Raji (cell line): Measurements from ENCODE around the gene ABHD6.

Experiments
- POLR2A ChIP-seq: IDR thresholded peaks from 2 replicates; pipeline ENCODE4 v1.6.1; 2011; ENCODE audit warnings: low read depth, low read length, control low read depth; ENCODE audit not compliant: insufficient read depth

ABHD6 gene

GRCh38 chr3:58288011-58288728 is 50.6 kb downstream of the ABHD6 start:
- TF ChIP-seq POLR2A, result no peak

GRCh38 chr3:58291671-58292338 is 54.2 kb downstream of the ABHD6 start:
- TF ChIP-seq POLR2A, result no peak

DNA sequence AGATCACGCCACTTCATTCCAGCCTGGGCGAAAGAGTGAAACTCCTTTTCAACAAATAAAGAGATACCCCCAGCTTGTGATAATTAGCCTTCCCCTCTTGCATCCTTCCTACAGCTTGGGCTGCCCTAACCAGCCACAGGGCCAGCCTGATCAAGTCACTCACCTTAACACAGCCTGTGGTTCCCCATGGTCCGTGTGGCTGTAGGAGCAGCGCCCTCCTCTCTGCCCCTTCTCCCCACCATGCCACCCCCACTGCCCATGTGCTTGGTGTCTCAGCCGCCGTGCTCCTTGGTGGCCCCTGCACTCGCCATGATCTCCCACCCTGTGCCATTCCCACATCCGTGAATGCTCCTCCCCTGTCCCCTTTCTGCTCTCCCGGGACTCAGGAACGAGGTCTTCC is 55.3 kb downstream of the ABHD6 start:
- no peak for TF ChIP-seq POLR2A

DNA sequence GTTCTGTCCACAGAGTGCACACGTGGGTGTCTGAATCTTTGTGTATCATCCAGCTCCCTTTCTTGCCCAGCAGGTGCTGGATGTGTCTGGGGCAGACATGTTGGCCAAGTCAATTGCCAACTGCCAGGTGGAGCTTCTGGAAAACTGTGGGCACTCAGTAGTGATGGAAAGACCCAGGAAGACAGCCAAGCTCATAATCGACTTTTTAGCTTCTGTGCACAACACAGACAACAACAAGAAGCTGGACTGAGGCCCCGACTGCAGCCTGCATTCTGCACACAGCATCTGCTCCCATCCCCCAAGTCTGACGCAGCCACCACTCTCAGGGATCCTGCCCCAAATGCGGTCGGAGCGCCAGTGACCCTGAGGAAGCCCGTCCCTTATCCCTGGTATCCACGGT is 55.9 kb downstream of the ABHD6 start:
- TF ChIP-seq POLR2A, result no peak

GRCh38 chr3:58296269-58296668 is 58.7 kb downstream of the ABHD6 start:
- no peak for TF ChIP-seq POLR2A

GRCh38 chr3:58296843-58297242 is 59.3 kb downstream of the ABHD6 start:
- TF ChIP-seq POLR2A, result no peak

DNA sequence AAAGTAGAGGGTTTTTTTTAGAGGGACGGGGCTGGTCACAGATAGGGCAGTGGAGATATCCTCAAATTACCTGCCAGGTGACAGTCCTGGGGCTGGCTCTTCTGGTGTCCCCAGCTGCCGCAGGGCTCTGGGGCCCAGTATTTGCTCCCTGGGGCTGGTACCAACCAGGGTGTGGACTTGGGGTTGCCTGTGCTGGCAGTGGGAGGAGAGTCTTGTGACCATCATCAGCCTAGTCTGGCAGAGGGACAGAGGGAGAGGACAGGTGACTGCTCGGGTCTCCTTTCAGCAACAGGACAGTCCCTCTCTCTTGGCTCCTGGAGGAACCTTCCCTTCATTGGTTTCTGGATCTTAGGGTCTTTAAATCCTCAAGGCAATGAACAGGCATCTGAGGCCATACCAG is 60.6 kb downstream of the ABHD6 start:
- no peak for TF ChIP-seq POLR2A

DNA sequence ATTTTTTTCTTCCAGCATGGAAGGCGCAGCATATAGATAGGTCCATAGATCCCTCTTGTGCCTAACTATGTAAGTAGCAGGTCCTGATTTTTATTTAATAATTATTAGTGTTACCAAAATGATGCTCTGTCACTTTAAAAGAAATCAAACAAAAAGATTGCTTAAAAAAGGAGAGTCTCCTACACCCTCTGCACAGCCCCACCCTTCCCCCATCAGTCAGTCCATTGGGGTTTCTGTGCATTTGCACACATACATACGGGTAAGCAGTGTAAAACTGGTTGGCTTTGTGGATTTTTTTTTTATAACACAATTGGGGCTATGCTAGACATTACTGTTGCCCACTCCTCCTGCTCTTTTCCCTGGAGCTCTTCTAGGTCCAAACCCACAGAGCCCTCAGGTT is 61.5 kb downstream of the ABHD6 start:
- no peak for TF ChIP-seq POLR2A

DNA sequence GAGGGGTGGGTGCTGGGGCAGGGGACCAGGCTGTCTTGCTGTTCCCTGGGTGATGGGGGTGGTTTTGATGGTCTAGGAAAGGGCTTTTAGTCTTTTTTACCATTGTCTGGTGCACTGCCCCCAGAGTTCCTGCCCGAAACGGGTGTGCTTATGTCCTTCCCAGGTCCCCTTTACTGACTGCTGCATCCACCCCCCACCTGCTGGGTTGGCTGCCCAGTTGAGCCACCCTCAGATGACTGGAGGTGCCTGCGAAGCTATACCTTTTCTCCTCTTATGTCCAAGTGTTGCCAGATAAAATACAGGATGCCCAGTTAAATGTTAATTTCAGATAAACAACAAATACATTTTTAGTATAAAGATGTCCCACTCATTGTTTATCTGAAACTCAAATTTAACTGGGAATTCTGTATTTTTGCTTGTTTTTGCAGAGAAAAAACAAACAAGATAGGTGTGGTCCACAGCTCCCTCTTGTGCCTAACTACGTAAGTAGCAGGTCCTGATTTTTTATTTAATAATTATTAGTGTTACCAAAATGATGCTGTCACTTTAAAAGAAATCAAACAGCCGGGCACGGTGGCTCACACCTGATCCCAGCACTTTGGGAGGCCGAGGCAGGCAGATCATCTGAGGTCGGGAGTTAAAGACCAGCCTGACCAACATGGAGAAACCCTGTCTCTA is 62.4 kb downstream of the ABHD6 start:
- no peak for TF ChIP-seq POLR2A

GRCh38 chr3:58305882-58306711 is 68.5 kb downstream of the ABHD6 start, which contains the start of the genes HTD2 and RPP14:
Gene HTD2 (plus strand): TSS chr3:58306520. CDS start chr3:58317614, 11,094 bp downstream.
Gene RPP14 (plus strand): TSS chr3:58306245. CDS start chr3:58310330, 4,085 bp downstream.
- TF ChIP-seq POLR2A, result peak; percentile 92

- no peak for TF ChIP-seq POLR2A
Measured at GRCh38 chr3:58307639-58308215, 70.1 kb downstream of the ABHD6 start.

DNA sequence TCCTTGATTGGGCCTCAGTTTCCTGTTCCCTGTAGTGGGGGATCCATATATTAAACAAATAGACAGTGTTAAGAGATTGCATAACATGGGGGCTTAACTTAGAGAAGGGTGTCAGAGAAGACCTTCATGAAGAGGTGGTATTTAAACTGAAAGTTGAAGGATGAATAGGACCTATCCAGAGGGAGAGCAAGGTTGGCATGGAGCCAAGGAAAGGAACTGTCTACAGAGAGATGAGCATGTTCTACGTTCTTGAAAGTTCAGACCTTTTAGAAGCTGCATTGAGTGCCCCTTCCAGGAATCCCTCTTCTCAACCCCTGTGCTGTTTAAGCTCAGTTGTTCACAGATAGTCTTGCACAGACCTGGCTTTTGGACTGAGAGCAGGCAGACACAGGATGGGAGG is 71.1 kb downstream of the ABHD6 start:
- no peak for TF ChIP-seq POLR2A

DNA sequence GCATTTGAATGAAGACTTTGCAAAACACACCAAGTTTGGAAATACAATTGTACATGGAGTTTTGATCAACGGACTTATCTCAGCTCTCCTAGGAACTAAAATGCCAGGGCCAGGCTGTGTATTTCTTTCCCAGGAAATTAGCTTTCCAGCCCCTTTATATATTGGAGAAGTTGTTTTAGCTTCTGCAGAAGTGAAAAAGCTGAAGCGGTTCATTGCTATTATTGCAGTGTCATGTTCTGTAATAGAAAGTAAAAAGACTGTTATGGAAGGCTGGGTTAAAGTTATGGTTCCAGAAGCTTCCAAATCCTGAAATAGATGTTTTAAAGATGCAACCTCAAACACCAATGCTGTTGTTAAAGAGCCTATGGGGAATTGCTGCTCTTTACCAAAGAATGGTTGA is 80.2 kb downstream of the ABHD6 start:
- no peak for TF ChIP-seq POLR2A

- no peak for TF ChIP-seq POLR2A
Measured at GRCh38 chr3:58321791-58322190, 84.2 kb downstream of the ABHD6 start.

DNA sequence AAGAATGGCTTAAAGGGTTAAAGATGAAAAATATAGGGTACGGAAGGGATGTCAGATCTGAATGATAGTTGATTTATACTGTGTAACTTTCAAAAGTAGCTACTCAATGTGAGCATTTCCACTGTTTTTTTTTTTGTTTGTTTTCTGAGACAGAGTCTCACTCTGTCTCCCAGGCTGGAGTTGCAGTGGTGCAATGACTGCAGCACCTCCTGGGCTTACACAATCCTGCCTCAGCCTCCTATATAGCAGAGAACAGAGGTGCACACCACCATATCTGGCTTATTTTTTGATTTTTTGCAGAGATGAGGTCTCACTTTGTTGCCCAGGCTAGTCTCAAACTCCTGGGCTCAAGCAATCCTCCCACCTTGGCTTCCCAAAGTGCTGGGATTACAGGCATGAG is 85.2 kb downstream of the ABHD6 start:
- TF ChIP-seq POLR2A, result no peak
